OCI-LY7 (cell line): ENCODE results near the gene OPHN1. TPM values are rescaled to one million over a fixed set of nuclear protein-coding genes. Genes with fewer than 3 reads are reported as not detected.

Source experiments
- BruUV-seq: library from RNA; stranded (reverse); fragments of 400-500 nt; replicated peaks from 2 replicates; lab custom pipeline; 2021; lab: Mats Ljungman, UMichigan
- CTCF ChIA-PET: fragments of 300-600 bp; sonication (Branson Sonifier 250); formaldehyde crosslinking; loops from one replicate; lab custom pipeline; 2022; ENCODE audit warnings: antibody characterized with exemption; ENCODE audit not compliant: unreplicated experiment; lab: Charles Lee
- POLR2A ChIA-PET: fragments of 300-600 bp; sonication (Branson Sonifier 250); formaldehyde crosslinking; loops from one replicate; lab custom pipeline; 2022; ENCODE audit warnings: antibody characterized with exemption; lab: Charles Lee
- DNase-seq: peaks from one replicate; pipeline ENCODE4 v3.0.0-alpha.2; 2015; ENCODE audit warnings: low spot score
- H2AFZ ChIP-seq: fragments of 200-600 bp; sonication (generic), shearing (Covaris generic); 2 replicates; pipeline ENCODE4 v1.6.1; 2014; ENCODE audit warnings: mild to moderate bottlenecking, antibody characterized with exemption, low read length, moderate library complexity
- H3K27ac ChIP-seq: fragments of 200-600 bp; sonication (generic); 2 replicates; pipeline ENCODE4 v1.5.1; 2014; ENCODE audit warnings: mixed run types, low read depth, mild to moderate bottlenecking, moderate library complexity, low read length, inconsistent platforms; ENCODE audit not compliant: poor library complexity, severe bottlenecking
- H3K36me3 ChIP-seq: fragments of 200-600 bp; sonication (generic); 2 replicates; pipeline ENCODE4 v1.6.1; 2014; ENCODE audit warnings: mild to moderate bottlenecking, antibody characterized with exemption, low read length, moderate library complexity, mixed read lengths; ENCODE audit not compliant: insufficient read depth
- H3K4me1 ChIP-seq: fragments of 200-600 bp; sonication (generic); 2 replicates; pipeline ENCODE4 v1.5.1; 2014; ENCODE audit warnings: mild to moderate bottlenecking, low read length; ENCODE audit not compliant: insufficient read depth, poor library complexity, severe bottlenecking
- H3K4me2 ChIP-seq: fragments of 200-600 bp; sonication (generic); 2 replicates; pipeline ENCODE4 v1.6.1; 2014; ENCODE audit warnings: mild to moderate bottlenecking, low read length
- H3K4me3 ChIP-seq: fragments of 200-600 bp; sonication (generic); 2 replicates; pipeline ENCODE4 v1.5.1; 2014; ENCODE audit warnings: mild to moderate bottlenecking, low read depth, low read length; ENCODE audit not compliant: poor library complexity, severe bottlenecking
- H3K79me2 ChIP-seq: fragments of 200-600 bp; sonication (generic); 2 replicates; pipeline ENCODE4 v1.6.1; 2016; ENCODE audit warnings: low read depth, mild to moderate bottlenecking, low read length, moderate library complexity, mixed read lengths; ENCODE audit not compliant: insufficient read depth
- H3K9me2 ChIP-seq: fragments of 200-600 bp; sonication (generic); 2 replicates; pipeline ENCODE4 v1.6.1; 2016; ENCODE audit warnings: mild to moderate bottlenecking, low read length, mixed read lengths; ENCODE audit not compliant: insufficient read depth
- H3K9me3 ChIP-seq: fragments of 200-600 bp; sonication (generic); 2 replicates; pipeline ENCODE4 v1.6.1; 2014; ENCODE audit warnings: mild to moderate bottlenecking, mixed run types, low read length, mixed read lengths
- H4K20me1 ChIP-seq: fragments of 200-600 bp; sonication (generic); 2 replicates; pipeline ENCODE4 v1.6.1; 2014; ENCODE audit warnings: mild to moderate bottlenecking, antibody characterized with exemption, low read length, moderate library complexity, mixed read lengths; ENCODE audit not compliant: insufficient read depth
- EZH2phosphoT487 ChIP-seq: fragments of 200-600 bp; sonication (generic); IDR thresholded peaks from 2 replicates; pipeline ENCODE4 v1.6.1; 2018; ENCODE audit warnings: low read depth, borderline replicate concordance, mild to moderate bottlenecking, mixed run types, antibody characterized with exemption, low read length, moderate library complexity, mixed read lengths
- intact Hi-C: fragments of 100-400 bp; cut with micrococcal nuclease; formaldehyde crosslinking; loops from one replicate; pipeline ENCODE4 v1.10.0; 2022; ENCODE audit not compliant: unreplicated experiment
- total RNA-seq, 2 experiments: library from RNA; depleted of rRNA in 1 of 2; stranded (reverse); fragments of >200 nt in 1 of 2; shearing (Covaris generic) in 1 of 2; gene quantifications; 2 replicates each; pipeline ENCODE4 v1.2.3, GENCODE V29; 2014 to 2022
- TF ChIP-seq, protein P1 (sequence below): fragments of 200-600 bp; sonication (generic); conservative IDR thresholded peaks from 2 replicates; pipeline ENCODE4 v1.5.1; 2014; ENCODE audit warnings: mild to moderate bottlenecking, antibody characterized with exemption, low read length, moderate library complexity, mixed read lengths

The OPHN1 gene
- total RNA-seq, 2 experiments from 2014 or later: not detected

DNA sequence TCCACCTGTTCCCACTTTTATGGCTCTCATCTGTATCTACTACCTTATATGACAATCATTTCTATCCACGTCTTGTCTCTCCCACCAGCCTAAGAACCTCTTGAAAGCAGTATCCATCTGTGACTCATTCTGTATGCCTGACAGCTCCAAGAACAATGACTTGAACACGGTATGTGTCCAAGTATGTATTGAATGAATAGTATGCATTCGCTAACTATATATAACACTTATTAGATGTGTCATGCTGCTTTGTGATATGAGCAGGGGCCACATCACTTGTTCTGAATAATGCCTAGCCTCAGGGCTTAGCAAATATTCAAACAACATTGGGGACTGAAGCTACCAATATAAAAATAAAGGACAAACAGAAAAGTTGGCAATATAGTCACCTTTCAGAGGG lies 4.9 kb downstream of the OPHN1 start:
- Histone ChIP-seq H4K20me1 (no peaks in the 10 kb centered on the region), H3K4me3 (no peak overlapping the region), H2AFZ (no peak overlapping the region), H3K4me2 (no peak overlapping the region), H3K36me3 (no peaks in the 10 kb centered on the region), H3K9me2 (no peaks in the 10 kb centered on the region), H3K27ac (no peak overlapping the region), H3K79me2 (no peaks in the 10 kb centered on the region), H3K9me3 (no peaks in the 10 kb centered on the region), H3K4me1 (no peaks in the 10 kb centered on the region)
- no TSS peak for BruUV-seq
- no peak for DNase-seq
- TF ChIP-seq, protein P1, sequence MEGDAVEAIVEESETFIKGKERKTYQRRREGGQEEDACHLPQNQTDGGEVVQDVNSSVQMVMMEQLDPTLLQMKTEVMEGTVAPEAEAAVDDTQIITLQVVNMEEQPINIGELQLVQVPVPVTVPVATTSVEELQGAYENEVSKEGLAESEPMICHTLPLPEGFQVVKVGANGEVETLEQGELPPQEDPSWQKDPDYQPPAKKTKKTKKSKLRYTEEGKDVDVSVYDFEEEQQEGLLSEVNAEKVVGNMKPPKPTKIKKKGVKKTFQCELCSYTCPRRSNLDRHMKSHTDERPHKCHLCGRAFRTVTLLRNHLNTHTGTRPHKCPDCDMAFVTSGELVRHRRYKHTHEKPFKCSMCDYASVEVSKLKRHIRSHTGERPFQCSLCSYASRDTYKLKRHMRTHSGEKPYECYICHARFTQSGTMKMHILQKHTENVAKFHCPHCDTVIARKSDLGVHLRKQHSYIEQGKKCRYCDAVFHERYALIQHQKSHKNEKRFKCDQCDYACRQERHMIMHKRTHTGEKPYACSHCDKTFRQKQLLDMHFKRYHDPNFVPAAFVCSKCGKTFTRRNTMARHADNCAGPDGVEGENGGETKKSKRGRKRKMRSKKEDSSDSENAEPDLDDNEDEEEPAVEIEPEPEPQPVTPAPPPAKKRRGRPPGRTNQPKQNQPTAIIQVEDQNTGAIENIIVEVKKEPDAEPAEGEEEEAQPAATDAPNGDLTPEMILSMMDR: no peak
- no peak for TF ChIP-seq EZH2phosphoT487
- intact Hi-C loops: no loop called here
- ChIA-PET CTCF (no interaction called here), POLR2A (no interaction called here)

DNA sequence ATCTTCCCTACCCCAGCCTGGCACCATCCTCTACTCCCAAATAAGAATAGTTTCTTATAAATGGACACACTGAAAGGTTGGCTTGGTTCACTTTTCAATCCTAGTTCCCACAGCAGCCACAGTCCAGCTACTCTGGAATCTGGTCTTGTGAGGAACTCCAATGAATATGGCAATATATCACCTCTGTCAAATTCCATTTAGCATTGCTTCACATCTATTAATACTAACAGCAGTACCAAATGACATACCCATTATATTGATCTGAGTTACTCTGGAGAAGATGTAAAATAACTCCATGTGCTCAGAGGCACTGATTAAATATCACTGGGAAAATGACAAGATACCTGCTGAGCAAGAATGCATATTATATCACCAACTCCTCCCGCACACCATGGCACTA lies 8.6 kb downstream of the OPHN1 start:
- Histone ChIP-seq H3K4me3 (no peak overlapping the region), H3K4me1 (no peaks in the 10 kb centered on the region), H4K20me1 (no peaks in the 10 kb centered on the region), H2AFZ (no peak overlapping the region), H3K4me2 (no peak overlapping the region), H3K27ac (no peak overlapping the region), H3K79me2 (no peaks in the 10 kb centered on the region), H3K36me3 (no peaks in the 10 kb centered on the region), H3K9me3 (no peaks in the 10 kb centered on the region), H3K9me2 (no peaks in the 10 kb centered on the region)
- intact Hi-C loops: no loop called here
- POLR2A ChIA-PET: no interaction called here
- no peak for DNase-seq
- TF ChIP-seq, protein P1: no peak
- no peak for TF ChIP-seq EZH2phosphoT487
- no TSS peak for BruUV-seq
- CTCF ChIA-PET: no interaction called here

DNA sequence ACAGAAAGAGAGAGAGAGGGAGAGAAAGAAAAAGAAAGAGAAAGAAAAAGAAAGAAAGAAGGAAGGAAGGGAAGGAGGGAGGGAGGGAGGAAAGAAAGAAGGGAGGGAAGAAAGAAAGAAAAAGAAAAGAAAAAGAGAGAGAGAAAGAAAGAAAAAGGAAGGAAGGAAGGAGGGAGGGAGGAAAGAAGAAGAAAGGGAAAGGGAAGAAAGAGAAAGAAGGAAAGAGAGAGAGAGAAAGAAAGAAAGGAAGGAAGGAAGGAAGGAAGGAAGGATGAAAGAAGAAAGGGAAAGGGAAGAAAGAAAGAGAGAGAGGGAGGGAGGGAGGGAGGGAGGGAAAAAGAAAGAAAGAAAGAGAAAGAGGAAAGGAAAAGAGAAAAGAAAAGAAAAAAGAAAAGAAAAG lies 10.8 kb downstream of the OPHN1 start:
- Histone ChIP-seq H3K4me2 (no peak overlapping the region), H3K79me2 (no peaks in the 10 kb centered on the region), H3K4me1 (no peaks in the 10 kb centered on the region), H2AFZ (no peak overlapping the region), H3K36me3 (no peaks in the 10 kb centered on the region), H3K9me3 (no peaks in the 10 kb centered on the region), H3K27ac (no peak overlapping the region), H3K9me2 (no peaks in the 10 kb centered on the region), H3K4me3 (no peak overlapping the region), H4K20me1 (no peaks in the 10 kb centered on the region)
- CTCF ChIA-PET: no interaction called here
- POLR2A ChIA-PET: no interaction called here
- intact Hi-C loops: no loop called here
- DNase-seq: no peak
- TF ChIP-seq, protein P1: no peak
- TF ChIP-seq EZH2phosphoT487: no peak
- BruUV-seq: no TSS peak
